PC-3 (cell line): ENCODE measurements around the gene PITX2.

ENCODE experiments used
- EZH2 ChIP-seq: fragments of 300-600 bp; sonication (generic); IDR thresholded peaks from one replicate; pipeline ENCODE4 v1.6.1; 2017; ENCODE audit warnings: antibody characterized with exemption, mild to moderate bottlenecking, low read length; ENCODE audit not compliant: unreplicated experiment
- EZH2phosphoT487 ChIP-seq: fragments of 300-600 bp; sonication (generic); IDR thresholded peaks from 2 replicates; pipeline ENCODE4 v1.6.1; 2018; ENCODE audit warnings: mild to moderate bottlenecking, antibody characterized with exemption, low read length, borderline replicate concordance
- TF ChIP-seq, protein P1 (sequence below): fragments of 300-600 bp; sonication (generic); conservative IDR thresholded peaks from 2 replicates; pipeline ENCODE4 v1.5.1; 2017; ENCODE audit warnings: antibody characterized with exemption, low read depth, mild to moderate bottlenecking, low read length

DNA sequence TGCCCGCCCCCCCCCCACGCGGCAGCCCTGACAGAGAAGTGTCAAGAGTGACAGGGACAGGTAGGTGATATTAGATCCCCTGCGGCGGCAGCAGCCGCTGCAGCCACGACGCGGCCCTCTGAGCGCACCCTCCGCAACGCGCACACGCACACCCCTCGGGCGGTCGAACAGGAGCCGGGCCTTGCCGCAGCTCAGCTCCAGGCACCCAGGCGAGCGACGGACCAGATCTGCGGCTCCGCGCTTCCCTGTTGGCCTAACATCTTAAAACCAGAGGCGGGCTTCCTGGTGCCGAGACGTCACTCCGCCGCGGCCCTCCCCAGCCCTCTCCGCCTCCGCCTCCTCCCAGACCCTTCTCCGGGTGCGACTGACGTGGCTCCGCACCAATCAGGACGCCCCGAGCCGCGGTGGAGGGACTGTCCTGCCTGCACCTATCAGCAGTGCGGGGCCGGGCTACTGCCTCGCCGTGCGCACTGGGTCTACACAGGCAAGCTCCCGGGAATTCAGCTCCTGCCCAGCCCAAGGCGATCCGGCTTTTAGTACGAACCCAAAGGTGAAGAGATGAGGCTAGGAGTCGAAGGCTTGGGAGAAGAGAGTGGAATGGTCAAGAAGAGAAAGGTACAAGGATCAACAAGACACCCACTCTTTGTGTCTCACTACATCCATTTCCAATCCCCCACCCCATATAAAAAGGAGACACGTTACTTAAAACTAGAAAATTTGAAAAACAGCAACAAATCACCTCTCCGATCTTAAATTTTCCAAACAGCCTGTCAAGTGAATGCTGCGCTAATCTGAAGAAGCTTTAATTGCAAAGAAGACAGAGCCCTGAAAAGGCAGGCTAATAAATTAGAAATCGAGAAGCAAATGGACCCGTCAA, at the start of gene PITX2:
- TF ChIP-seq, protein P1, sequence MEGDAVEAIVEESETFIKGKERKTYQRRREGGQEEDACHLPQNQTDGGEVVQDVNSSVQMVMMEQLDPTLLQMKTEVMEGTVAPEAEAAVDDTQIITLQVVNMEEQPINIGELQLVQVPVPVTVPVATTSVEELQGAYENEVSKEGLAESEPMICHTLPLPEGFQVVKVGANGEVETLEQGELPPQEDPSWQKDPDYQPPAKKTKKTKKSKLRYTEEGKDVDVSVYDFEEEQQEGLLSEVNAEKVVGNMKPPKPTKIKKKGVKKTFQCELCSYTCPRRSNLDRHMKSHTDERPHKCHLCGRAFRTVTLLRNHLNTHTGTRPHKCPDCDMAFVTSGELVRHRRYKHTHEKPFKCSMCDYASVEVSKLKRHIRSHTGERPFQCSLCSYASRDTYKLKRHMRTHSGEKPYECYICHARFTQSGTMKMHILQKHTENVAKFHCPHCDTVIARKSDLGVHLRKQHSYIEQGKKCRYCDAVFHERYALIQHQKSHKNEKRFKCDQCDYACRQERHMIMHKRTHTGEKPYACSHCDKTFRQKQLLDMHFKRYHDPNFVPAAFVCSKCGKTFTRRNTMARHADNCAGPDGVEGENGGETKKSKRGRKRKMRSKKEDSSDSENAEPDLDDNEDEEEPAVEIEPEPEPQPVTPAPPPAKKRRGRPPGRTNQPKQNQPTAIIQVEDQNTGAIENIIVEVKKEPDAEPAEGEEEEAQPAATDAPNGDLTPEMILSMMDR = no peak
- no peak for TF ChIP-seq EZH2phosphoT487
- TF ChIP-seq EZH2 = no peak
